ENCODE measurements around the gene TSFM.
A peak's percentile ranks its signal among the peaks of the same experiment; 100 is the strongest.

Gene TSFM

DNA sequence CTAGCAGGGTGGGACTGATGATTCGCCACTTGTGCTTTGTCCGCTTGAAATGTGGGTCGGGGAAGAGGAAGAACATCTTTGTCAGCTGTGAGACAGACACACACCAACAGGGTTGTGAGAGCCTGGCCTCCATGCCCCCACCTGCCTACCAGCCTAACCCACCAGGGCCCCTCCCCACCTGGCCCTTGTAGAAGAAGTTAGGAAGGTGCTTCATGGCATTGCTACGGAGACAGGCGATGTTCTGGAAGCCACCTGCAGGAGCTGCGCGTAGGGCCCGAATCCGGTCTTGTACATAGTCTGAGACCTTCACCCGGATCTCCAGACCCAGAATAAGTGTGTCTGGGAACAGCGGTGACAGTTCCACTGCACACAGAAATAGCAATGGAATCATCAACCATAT lies 13.0 kb upstream of the TSFM start:
- H3K9me3 ChIP-seq (ENCODE audit: insufficient read depth, low read length): no peaks in the 10 kb centered on the region
- peaks cover 13% of the 10 kb centered on the region for H3K4me1 ChIP-seq (ENCODE audit: low read length)
- no peak overlapping the region for H3K9ac ChIP-seq (ENCODE audit: low read length)
- TF ChIP-seq, protein P1, sequence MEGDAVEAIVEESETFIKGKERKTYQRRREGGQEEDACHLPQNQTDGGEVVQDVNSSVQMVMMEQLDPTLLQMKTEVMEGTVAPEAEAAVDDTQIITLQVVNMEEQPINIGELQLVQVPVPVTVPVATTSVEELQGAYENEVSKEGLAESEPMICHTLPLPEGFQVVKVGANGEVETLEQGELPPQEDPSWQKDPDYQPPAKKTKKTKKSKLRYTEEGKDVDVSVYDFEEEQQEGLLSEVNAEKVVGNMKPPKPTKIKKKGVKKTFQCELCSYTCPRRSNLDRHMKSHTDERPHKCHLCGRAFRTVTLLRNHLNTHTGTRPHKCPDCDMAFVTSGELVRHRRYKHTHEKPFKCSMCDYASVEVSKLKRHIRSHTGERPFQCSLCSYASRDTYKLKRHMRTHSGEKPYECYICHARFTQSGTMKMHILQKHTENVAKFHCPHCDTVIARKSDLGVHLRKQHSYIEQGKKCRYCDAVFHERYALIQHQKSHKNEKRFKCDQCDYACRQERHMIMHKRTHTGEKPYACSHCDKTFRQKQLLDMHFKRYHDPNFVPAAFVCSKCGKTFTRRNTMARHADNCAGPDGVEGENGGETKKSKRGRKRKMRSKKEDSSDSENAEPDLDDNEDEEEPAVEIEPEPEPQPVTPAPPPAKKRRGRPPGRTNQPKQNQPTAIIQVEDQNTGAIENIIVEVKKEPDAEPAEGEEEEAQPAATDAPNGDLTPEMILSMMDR (IDR thresholded peaks at IDR 0.05; ENCODE audit: low read depth, low read length): no peak
- H3K4me3 ChIP-seq (ENCODE audit: low read length): no peak overlapping the region
- no peak overlapping the region for H2AFZ ChIP-seq (ENCODE audit: low read depth, low read length)
- no peaks in the 10 kb centered on the region for H3K27me3 ChIP-seq (ENCODE audit: low read depth, low read length)
- H4K20me1 ChIP-seq (ENCODE audit: insufficient read depth, low read length): no peaks in the 10 kb centered on the region
- H3K4me2 ChIP-seq (ENCODE audit: low read length): no peak overlapping the region
- peaks cover 12% of the 10 kb centered on the region for H3K79me2 ChIP-seq (ENCODE audit: low read length)
- H3K27ac ChIP-seq (ENCODE audit: low read length): no peak overlapping the region
- H3K36me3 ChIP-seq (replicated peaks; ENCODE audit: low read depth, low read length): peaks cover 29% of the 10 kb centered on the region

DNA sequence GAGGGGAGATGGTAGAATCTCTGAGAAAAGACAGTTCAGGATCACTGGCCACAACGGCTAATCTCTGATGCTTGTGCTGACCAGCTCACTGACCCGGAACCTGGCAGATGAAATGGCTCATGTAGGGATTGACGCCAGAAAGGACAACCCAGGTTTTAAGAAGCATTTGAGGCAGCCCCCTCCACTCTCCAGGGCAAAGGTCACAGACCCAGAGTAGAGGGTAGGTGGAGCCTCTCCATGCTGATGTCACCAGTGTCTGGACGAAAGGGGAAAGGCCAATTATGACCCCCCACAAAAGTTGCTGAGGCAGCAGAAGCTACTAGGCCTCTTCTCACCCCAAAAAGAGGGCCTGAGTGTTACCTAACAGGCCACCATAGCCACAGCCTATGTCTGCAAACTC lies 11.9 kb upstream of the TSFM start:
- Histone ChIP-seq H4K20me1 (ENCODE audit: insufficient read depth, low read length) (no peaks in the 10 kb centered on the region), H3K4me1 (ENCODE audit: low read length) (peaks cover 9% of the 10 kb centered on the region), H3K27me3 (ENCODE audit: low read depth, low read length) (no peaks in the 10 kb centered on the region), H3K9ac (ENCODE audit: low read length) (peak overlapping the region; percentile 77; the same call in 1 of the 2 replicates), H3K79me2 (ENCODE audit: low read length) (peaks cover 12% of the 10 kb centered on the region), H3K36me3 (replicated peaks; ENCODE audit: low read depth, low read length) (peaks cover 29% of the 10 kb centered on the region), H3K4me3 (ENCODE audit: low read length) (peak overlapping the region; percentile 78), H3K9me3 (ENCODE audit: insufficient read depth, low read length) (no peaks in the 10 kb centered on the region), H2AFZ (ENCODE audit: low read depth, low read length) (no peak overlapping the region), H3K27ac (ENCODE audit: low read length) (no peak overlapping the region), H3K4me2 (ENCODE audit: low read length) (peak overlapping the region; percentile 80)
- TF ChIP-seq, protein P1 (IDR thresholded peaks at IDR 0.05; ENCODE audit: low read depth, low read length): no peak
- no peak for TF ChIP-seq EZH2phosphoT487 (IDR thresholded peaks at IDR 0.05; ENCODE audit: low read depth)

DNA sequence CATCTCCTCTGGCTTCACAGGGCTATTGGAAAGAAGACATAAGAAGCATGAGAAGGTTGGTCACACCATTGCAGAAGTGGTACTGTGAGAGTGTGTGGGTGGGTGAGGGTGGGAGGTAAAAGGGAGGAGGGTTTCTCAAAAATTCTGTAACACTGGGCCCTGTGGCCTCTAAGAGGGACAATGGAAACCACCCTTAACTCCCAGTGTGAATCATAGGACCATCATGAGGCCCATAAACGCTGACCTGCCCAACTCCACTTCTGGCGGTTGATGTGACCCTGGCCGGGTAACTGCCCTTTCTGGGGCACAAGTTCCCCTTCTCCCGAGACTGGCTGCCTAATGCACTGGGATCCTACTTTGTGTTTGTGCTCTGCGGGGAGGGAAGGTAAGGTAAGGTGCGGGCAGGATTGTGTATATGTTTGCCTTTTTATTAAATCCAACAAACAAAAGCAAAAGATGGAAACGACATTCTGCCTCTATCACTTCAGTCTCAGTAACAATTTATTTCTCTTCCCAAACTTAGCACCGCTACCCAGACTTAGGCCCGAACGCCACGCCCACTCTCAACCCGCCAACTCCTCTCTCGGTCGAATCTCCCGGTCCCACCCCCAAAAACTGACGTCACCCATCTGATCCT lies 11.2 kb upstream of the TSFM start:
- peaks cover 29% of the 10 kb centered on the region for H3K36me3 ChIP-seq (replicated peaks; ENCODE audit: low read depth, low read length)
- H3K9me3 ChIP-seq (ENCODE audit: insufficient read depth, low read length): no peaks in the 10 kb centered on the region
- no peaks in the 10 kb centered on the region for H3K27me3 ChIP-seq (ENCODE audit: low read depth, low read length)
- peaks cover 9% of the 10 kb centered on the region for H3K4me1 ChIP-seq (ENCODE audit: low read length)
- peak overlapping the region; percentile 77 for H3K9ac ChIP-seq (ENCODE audit: low read length)
- H3K79me2 ChIP-seq (ENCODE audit: low read length): peaks cover 12% of the 10 kb centered on the region
- TF ChIP-seq, protein P1 (IDR thresholded peaks at IDR 0.05; ENCODE audit: low read depth, low read length): no peak
- TF ChIP-seq EZH2phosphoT487 (IDR thresholded peaks at IDR 0.05; ENCODE audit: low read depth): no peak
- H3K27ac ChIP-seq (ENCODE audit: low read length): peak overlapping the region; percentile 70
- H3K4me2 ChIP-seq (ENCODE audit: low read length): peak overlapping the region; percentile 80
- H2AFZ ChIP-seq (ENCODE audit: low read depth, low read length): 0 out of 2 replicates have a peak overlapping the region, but pooled peaks have one; percentile 44
- peak overlapping the region; percentile 78 for H3K4me3 ChIP-seq (ENCODE audit: low read length)
- no peaks in the 10 kb centered on the region for H4K20me1 ChIP-seq (ENCODE audit: insufficient read depth, low read length)

DNA sequence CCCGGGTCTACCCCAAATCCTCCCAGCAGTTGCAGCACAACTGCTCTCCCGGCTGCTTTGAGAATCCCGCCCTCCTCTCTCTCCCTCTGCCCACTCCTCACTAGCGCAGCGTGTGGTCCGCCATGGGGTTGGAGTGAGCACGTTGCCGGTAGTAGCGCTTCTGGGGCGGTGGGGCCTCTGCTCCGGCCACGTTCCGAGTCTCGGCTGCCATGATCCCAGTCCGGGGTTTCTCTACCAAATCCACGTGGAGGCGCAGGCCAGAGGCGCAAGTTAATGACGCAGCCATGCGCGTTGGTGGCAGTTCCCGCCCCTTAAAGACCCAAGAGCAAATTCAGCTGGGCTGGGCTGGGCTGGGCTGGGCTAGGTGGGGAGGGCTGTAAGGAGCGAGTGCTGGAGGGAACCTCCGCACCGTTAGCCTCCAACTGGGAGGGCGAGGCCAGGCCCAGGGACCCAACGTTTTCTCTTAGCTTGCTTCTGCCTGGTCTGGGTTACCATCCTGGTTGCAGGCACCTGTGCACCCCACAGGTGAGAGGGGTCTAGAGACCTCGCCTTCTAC lies 10.6 kb upstream of the TSFM start, which contains the start of gene METTL1:
Gene METTL1 (minus strand): TSS at position 233 of the 556 bp plus-strand sequence. CDS start 22 bp downstream, at position 211.
- H3K36me3 ChIP-seq (replicated peaks; ENCODE audit: low read depth, low read length): peaks cover 23% of the 10 kb centered on the region
- H4K20me1 ChIP-seq (ENCODE audit: insufficient read depth, low read length): no peaks in the 10 kb centered on the region

More for the DNA sequence above, 10.6 kb upstream of the TSFM start, which contains the start of gene METTL1:
- Histone ChIP-seq H3K4me2 (ENCODE audit: low read length) (peak within 1 kb of the TSS; percentile 80), H2AFZ (ENCODE audit: low read depth, low read length) (peak within 1 kb of the TSS; percentile 79), H3K27me3 (ENCODE audit: low read depth, low read length) (no peaks in the 10 kb centered on the region), H3K4me3 (ENCODE audit: low read length) (peak within 1 kb of the TSS; percentile 78), H3K9me3 (ENCODE audit: insufficient read depth, low read length) (no peaks in the 10 kb centered on the region), H3K4me1 (ENCODE audit: low read length) (peaks cover 9% of the 10 kb centered on the region), H3K9ac (ENCODE audit: low read length) (peak within 1 kb of the TSS; percentile 77), H3K27ac (ENCODE audit: low read length) (peak within 1 kb of the TSS; percentile 70), H3K79me2 (ENCODE audit: low read length) (peaks cover 12% of the 10 kb centered on the region)
- TF ChIP-seq, protein P1 (IDR thresholded peaks at IDR 0.05; ENCODE audit: low read depth, low read length): no peak
- TF ChIP-seq EZH2phosphoT487 (IDR thresholded peaks at IDR 0.05; ENCODE audit: low read depth): no peak

Measured in OCI-LY3 (cell line).